SK-N-SH (cell line): ENCODE measurements around the gene RBCK1. TPM values are rescaled to one million over a fixed set of nuclear protein-coding genes. Genes with fewer than 3 reads are reported as not detected.
A peak's percentile ranks its signal among the peaks of the same experiment; 100 is the strongest.
"Not testable (repeated sequence)": the region's sequence is repeated elsewhere in the genome, so short reads cannot be mapped to it uniquely, and the experiment has no call there.

Experiments
- CTCF ChIA-PET: fragments of 300-600, 350-600 bp; formaldehyde crosslinking; extraction: SDS; loops from one replicate; lab custom pipeline; 2021; lab: Yijun Ruan, JAX
- POLR2A ChIA-PET: fragments of 350-600 bp; sonication (Branson Sonifier 250); formaldehyde crosslinking; extraction: SDS; loops from one replicate; lab custom pipeline; 2020; ENCODE audit warnings: antibody characterized with exemption, inconsistent platforms; lab: Yijun Ruan, JAX
- DNase-seq: peaks from one replicate; pipeline ENCODE4 v3.0.0; 2012
- H2AFZ ChIP-seq: fragments of 200-600 bp; sonication (generic); 2 replicates; pipeline ENCODE4 v1.8.1; 2016; ENCODE audit warnings: antibody characterized with exemption, mild to moderate bottlenecking, low read depth
- H3F3A ChIP-seq: fragments of 200-600 bp; sonication (generic); replicated peaks from 2 replicates; pipeline ENCODE3; 2016; ENCODE audit warnings: antibody characterized with exemption, mild to moderate bottlenecking; ENCODE audit not compliant: insufficient read depth
- H3K27ac ChIP-seq, 2 experiments: fragments of 200-500 bp in 1 of 2; fragments of 200-600 bp in 1 of 2; sonication (Bioruptor generic) in 1 of 2; sonication (generic), shearing (Covaris generic) in 1 of 2; 2 replicates each; pipeline versions ENCODE4 v1.5.1 to v1.6.1; 2014 to 2016; ENCODE audit warnings: low read depth in 2 of 2, inconsistent platforms in 1 of 2, low read length in 1 of 2, mild to moderate bottlenecking in 1 of 2, mixed read lengths in 1 of 2
- H3K27me3 ChIP-seq: fragments of 200-600 bp; sonication (generic), shearing (Covaris generic); 2 replicates; pipeline ENCODE4 v1.6.1; 2016; ENCODE audit warnings: mixed run types; ENCODE audit not compliant: insufficient read depth
- H3K36me3 ChIP-seq, 2 experiments: fragments of 200-500 bp in 1 of 2; fragments of 200-600 bp in 1 of 2; sonication (Bioruptor generic) in 1 of 2; sonication (generic) in 1 of 2; replicated peaks in 1 of 2; 2 replicates each; pipeline versions ENCODE3 to v1.5.1; 2014 to 2016; ENCODE audit warnings: low read length in 1 of 2, mild to moderate bottlenecking in 1 of 2; ENCODE audit not compliant: insufficient read depth in 2 of 2, control insufficient read depth in 1 of 2
- H3K4me1 ChIP-seq, 2 experiments: fragments of 200-500 bp in 1 of 2; fragments of 200-600 bp in 1 of 2; sonication (Bioruptor generic) in 1 of 2; sonication (generic), shearing (Covaris generic) in 1 of 2; 2 replicates each; pipeline versions ENCODE4 v1.5.1 to v1.6.1; 2014 to 2016; ENCODE audit warnings: low read depth in 1 of 2, low read length in 1 of 2, mixed run types in 1 of 2; ENCODE audit not compliant: insufficient read depth in 2 of 2, control insufficient read depth in 1 of 2
- H3K4me2 ChIP-seq: fragments of 200-600 bp; sonication (generic), shearing (Covaris generic); 2 replicates; pipeline ENCODE4 v1.6.1; 2017; ENCODE audit warnings: mixed run types
- H3K4me3 ChIP-seq, 2 experiments: fragments of 200-500 bp in 1 of 2; fragments of 200-600 bp in 1 of 2; sonication (Bioruptor generic) in 1 of 2; sonication (generic), shearing (Covaris generic) in 1 of 2; 2 replicates each; pipeline versions ENCODE4 v1.5.1 to v1.8.1; 2014 to 2016; ENCODE audit warnings: low read depth in 2 of 2, inconsistent platforms in 1 of 2, low read length in 1 of 2, mild to moderate bottlenecking in 1 of 2, mixed read lengths in 1 of 2, moderate library complexity in 1 of 2
- H3K79me2 ChIP-seq: fragments of 200-600 bp; sonication (generic); 2 replicates; pipeline ENCODE4 v1.8.1; 2017; ENCODE audit warnings: mild to moderate bottlenecking; ENCODE audit not compliant: insufficient read depth
- H3K9ac ChIP-seq: fragments of 200-600 bp; sonication (generic); 2 replicates; pipeline ENCODE4 v1.6.1; 2017; ENCODE audit warnings: mixed run types
- H3K9me2 ChIP-seq: fragments of 200-600 bp; sonication (generic); 2 replicates; pipeline ENCODE4 v1.6.1; 2017; ENCODE audit warnings: mixed run types
- H3K9me3 ChIP-seq: fragments of 200-600 bp; sonication (generic); 2 replicates; pipeline ENCODE4 v1.6.1; 2017; ENCODE audit warnings: mixed run types, mild to moderate bottlenecking, moderate library complexity
- H4K20me1 ChIP-seq: fragments of 200-600 bp; sonication (generic); 2 replicates; pipeline ENCODE4 v1.6.1; 2017; ENCODE audit warnings: mild to moderate bottlenecking, mixed run types; ENCODE audit not compliant: insufficient read depth
- MAX ChIP-seq: IDR thresholded peaks from 2 replicates; pipeline ENCODE4 v1.4.0; 2012; ENCODE audit warnings: low read depth
- NFIC ChIP-seq: IDR thresholded peaks from 2 replicates; pipeline ENCODE4 v1.4.0; 2012; ENCODE audit warnings: borderline replicate concordance
- NRF1 ChIP-seq: IDR thresholded peaks from 2 replicates; pipeline ENCODE4 v1.6.1; 2012; ENCODE audit warnings: low read depth, mild to moderate bottlenecking, low read length
- REST ChIP-seq: IDR thresholded peaks from 2 replicates; pipeline ENCODE4 v1.6.1; 2012; ENCODE audit warnings: mild to moderate bottlenecking, low read depth, low read length, moderate library complexity
- SIN3A ChIP-seq: IDR thresholded peaks from 2 replicates; pipeline ENCODE4 v1.6.1; 2012; ENCODE audit warnings: low read depth, mild to moderate bottlenecking, low read length, moderate library complexity, borderline replicate concordance
- TAF1 ChIP-seq: IDR thresholded peaks from 2 replicates; pipeline ENCODE4 v1.6.1; 2012; ENCODE audit warnings: low read depth, mild to moderate bottlenecking, low read length, moderate library complexity, borderline replicate concordance
- TCF12 ChIP-seq: IDR thresholded peaks from 2 replicates; pipeline ENCODE4 v1.4.0; 2012
- USF1 ChIP-seq: IDR thresholded peaks from 2 replicates; pipeline ENCODE4 v1.4.0; 2012; ENCODE audit warnings: low read depth, borderline replicate concordance
- WGBS: methylation state at CpG from one replicate; pipeline ENCODE4 v1.1.6; 2017; ENCODE audit warnings: low lambda C conversion rate; 5-methylcytosine and 5-hydroxymethylcytosine counted together
- polyA plus RNA-seq, 3 experiments: library from polyadenylated mRNA; depleted of rRNA; stranded (reverse); fragments of >200 nt; gene quantifications; 2 replicates each; pipeline ENCODE4 v1.2.3, GENCODE V29; 2012

The RBCK1 gene
- polyA plus RNA-seq, 1 of the 3 experiments (the other 2 are of a cell fraction) = 105 TPM

GRCh38 chr20:371755-372542 lies 36.1 kb upstream of the RBCK1 start:
- peaks cover 10 to 27% of the 10 kb centered on the region in 2 experiments; a peak in 3 of 4 replicates for H3K4me1 ChIP-seq
- peak overlapping the region; percentile 81 for H2AFZ ChIP-seq
- H3K9me2 ChIP-seq = no peaks in the 10 kb centered on the region
- H3K4me3 ChIP-seq = no peak overlapping the region
- ChIA-PET POLR2A (interaction anchor here (1.1 to 1.9 kb wide), 3 partner anchors 9 to 10 kb away, joined by 3 to 11 read pairs (median 5); partner anchors contain the start of gene TRIB3), CTCF (interaction anchor here (0.6 to 3.7 kb wide), 5 partner anchors 10 to 840 kb away, joined by 3 to 24 read pairs (median 5); no protein-coding TSS in a partner anchor)
- no peaks in the 10 kb centered on the region for H4K20me1 ChIP-seq
- H3K4me2 ChIP-seq = peak overlapping the region; percentile 29; the same call in 1 of the 2 replicates
- no peak for DNase-seq
- H3K36me3 ChIP-seq = no peaks in the 10 kb centered on the region
- H3K9ac ChIP-seq = no peak overlapping the region
- peaks cover 12% of the 10 kb centered on the region for H3F3A ChIP-seq
- peak overlapping the region; percentile 36 to 76 for H3K27ac ChIP-seq
- 74% methylated on average over 10 of the region's 10 CpGs for WGBS
- no peaks in the 10 kb centered on the region for H3K79me2 ChIP-seq
- TF ChIP-seq NRF1 (no peak), SIN3A (peak; percentile 34; the same call in 1 of the 2 replicates), TCF12 (peak; percentile 47; the same call in 1 of the 2 replicates), MAX (0 out of 2 replicates have a peak, but pooled peaks have one; percentile 33), NFIC (no peak), USF1 (peak; percentile 80), TAF1 (0 out of 2 replicates have a peak, but pooled peaks have one; percentile 36), REST (0 out of 2 replicates have a peak, but pooled peaks have one; percentile 56)
- H3K27me3 ChIP-seq = no peaks in the 10 kb centered on the region
- H3K9me3 ChIP-seq = no peaks in the 10 kb centered on the region

- not testable (repeated sequence) for H3K79me2 ChIP-seq, H3K27me3 ChIP-seq, H3K9me3 ChIP-seq, H3K4me3 ChIP-seq, H3K9ac ChIP-seq, H3K9me2 ChIP-seq, H2AFZ ChIP-seq, DNase-seq, H4K20me1 ChIP-seq, H3K36me3 ChIP-seq
- ChIA-PET POLR2A (interaction anchor here (1.1 to 1.9 kb wide), 2 partner anchors 8 to 10 kb away, joined by 3 to 11 read pairs; partner anchors contain the start of gene TRIB3), CTCF (interaction anchor here (0.6 to 3.7 kb wide), 5 partner anchors 11 to 839 kb away, joined by 3 to 24 read pairs (median 5); no protein-coding TSS in a partner anchor)
- H3K27ac ChIP-seq = peak overlapping the region in 1 of 2 experiments; percentile 76; a peak in 2 of 4 replicates
- 100% methylated on average over 10 of the region's 11 CpGs for WGBS
- 0 out of 2 replicates have a peak overlapping the region, but pooled peaks have one; percentile 29 for H3K4me2 ChIP-seq
- peaks cover 12% of the 10 kb centered on the region for H3F3A ChIP-seq
- H3K4me1 ChIP-seq = peaks cover 10 to 27% of the 10 kb centered on the region in 2 experiments; a peak in 3 of 4 replicates
Observed at GRCh38 chr20:372543-373082, 35.5 kb upstream of the RBCK1 start.
